GM10266 (cell line): Measurements from ENCODE around the gene ING2.

ENCODE experiments used
- DNase-seq: peaks from one replicate; pipeline ENCODE4 v3.0.0; 2012; ENCODE audit errors: extremely low spot score
- TF ChIP-seq, protein P1 (sequence below): IDR thresholded peaks from 2 replicates; pipeline ENCODE4 v1.5.1; 2012; ENCODE audit warnings: mild to moderate bottlenecking, low read depth; ENCODE audit not compliant: control insufficient read depth, insufficient read depth; ENCODE audit errors: missing control alignments

ING2 gene

DNA sequence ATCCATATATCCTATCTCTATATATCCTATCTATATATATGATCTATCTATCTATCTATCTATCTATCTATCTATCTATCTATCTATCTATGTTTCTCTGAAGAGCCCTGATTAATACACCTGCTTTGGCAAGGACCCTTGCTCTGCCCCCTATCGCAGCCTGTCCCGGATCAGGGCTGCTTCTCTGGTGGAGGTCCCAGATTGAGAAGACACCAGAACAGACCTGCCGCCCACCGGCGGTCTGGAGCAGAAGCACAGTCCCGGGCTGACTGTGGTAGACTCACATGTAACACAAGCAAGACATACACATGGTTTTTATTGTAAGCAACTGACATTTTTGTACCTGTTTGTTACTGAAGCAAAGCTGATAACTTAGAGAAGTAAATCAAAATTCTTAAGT is 52.8 kb downstream of the ING2 start:
- TF ChIP-seq, protein P1, sequence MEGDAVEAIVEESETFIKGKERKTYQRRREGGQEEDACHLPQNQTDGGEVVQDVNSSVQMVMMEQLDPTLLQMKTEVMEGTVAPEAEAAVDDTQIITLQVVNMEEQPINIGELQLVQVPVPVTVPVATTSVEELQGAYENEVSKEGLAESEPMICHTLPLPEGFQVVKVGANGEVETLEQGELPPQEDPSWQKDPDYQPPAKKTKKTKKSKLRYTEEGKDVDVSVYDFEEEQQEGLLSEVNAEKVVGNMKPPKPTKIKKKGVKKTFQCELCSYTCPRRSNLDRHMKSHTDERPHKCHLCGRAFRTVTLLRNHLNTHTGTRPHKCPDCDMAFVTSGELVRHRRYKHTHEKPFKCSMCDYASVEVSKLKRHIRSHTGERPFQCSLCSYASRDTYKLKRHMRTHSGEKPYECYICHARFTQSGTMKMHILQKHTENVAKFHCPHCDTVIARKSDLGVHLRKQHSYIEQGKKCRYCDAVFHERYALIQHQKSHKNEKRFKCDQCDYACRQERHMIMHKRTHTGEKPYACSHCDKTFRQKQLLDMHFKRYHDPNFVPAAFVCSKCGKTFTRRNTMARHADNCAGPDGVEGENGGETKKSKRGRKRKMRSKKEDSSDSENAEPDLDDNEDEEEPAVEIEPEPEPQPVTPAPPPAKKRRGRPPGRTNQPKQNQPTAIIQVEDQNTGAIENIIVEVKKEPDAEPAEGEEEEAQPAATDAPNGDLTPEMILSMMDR: no peak
- no peak for DNase-seq

DNA sequence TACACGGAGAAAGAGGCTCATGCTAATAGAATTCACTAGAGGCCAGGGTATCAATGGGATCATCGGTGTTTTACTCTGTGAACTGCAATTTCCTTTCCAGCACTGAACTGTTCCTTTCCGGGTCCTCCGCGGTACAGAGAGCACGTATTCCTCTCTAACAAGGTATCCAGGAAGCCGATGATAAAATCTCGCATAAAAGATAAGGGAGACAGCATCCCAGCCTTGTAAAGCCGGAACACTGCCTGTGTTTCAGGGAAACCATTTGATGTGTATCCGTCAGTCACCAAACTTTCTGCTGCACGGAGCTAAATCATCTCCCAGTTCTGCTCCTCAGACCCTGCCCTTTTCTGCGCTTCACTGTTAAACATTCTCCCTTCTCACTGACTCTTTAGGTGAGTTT is 54.0 kb downstream of the ING2 start:
- TF ChIP-seq, protein P1: no peak
- no peak for DNase-seq

DNA sequence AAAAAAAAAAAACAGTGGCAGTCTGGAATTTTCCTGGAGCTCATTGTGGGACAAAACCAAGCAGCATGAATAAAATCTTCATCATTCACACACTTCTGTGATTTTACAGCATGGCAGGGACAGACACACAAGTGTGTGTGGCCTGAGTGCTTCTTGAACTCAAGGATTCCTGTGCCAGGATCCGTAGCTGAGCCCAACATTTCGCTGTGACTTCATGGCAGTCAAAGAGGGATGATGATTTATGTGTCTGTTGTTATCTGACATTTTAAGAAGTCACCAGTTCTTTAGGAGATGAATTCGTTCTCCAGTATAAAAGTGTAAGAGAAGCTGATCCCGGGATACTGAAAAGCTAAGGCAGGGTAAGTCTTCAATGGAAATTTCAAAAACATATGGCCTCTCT is 57.0 kb downstream of the ING2 start:
- TF ChIP-seq, protein P1: no peak
- DNase-seq: no peak
